GM23338 (cell line): Measurements from ENCODE around the gene EPS8L3.

ENCODE experiments used
- CREB1 ChIP-seq: fragments of 250-450 bp; sonication (Bioruptor Pico); IDR thresholded peaks from 2 replicates; pipeline ENCODE4 v1.5.0; 2020; ENCODE audit warnings: low read depth, mild to moderate bottlenecking, moderate library complexity
- CTCF ChIP-seq, 2 experiments: fragments of 200-600 bp in 1 of 2; sonication (generic) in 1 of 2; conservative IDR thresholded peaks; 2 replicates each; pipeline versions ENCODE4 v1.5.1 to v1.6.1; 2016 to 2017; ENCODE audit warnings: antibody characterized with exemption in 2 of 2, low read depth in 2 of 2, mild to moderate bottlenecking in 2 of 2, moderate library complexity in 1 of 2
- ETS1 ChIP-seq: IDR thresholded peaks from 2 replicates; pipeline ENCODE4 v1.6.1; 2016; ENCODE audit warnings: antibody characterized with exemption
- EZH2 ChIP-seq: fragments of 200-600 bp; sonication (generic); IDR thresholded peaks from one replicate; pipeline ENCODE4 v1.8.0; 2017; ENCODE audit warnings: antibody characterized with exemption, mild to moderate bottlenecking, low read depth; ENCODE audit not compliant: unreplicated experiment
- EZH2phosphoT487 ChIP-seq: fragments of 200-600 bp; sonication (generic); IDR thresholded peaks from one replicate; pipeline ENCODE4 v1.8.1; 2018; ENCODE audit warnings: antibody characterized with exemption; ENCODE audit not compliant: unreplicated experiment
- JUNB ChIP-seq: IDR thresholded peaks from one replicate; pipeline ENCODE4 v1.6.1; 2016; ENCODE audit warnings: antibody characterized with exemption; ENCODE audit not compliant: unreplicated experiment
- POLR2AphosphoS5 ChIP-seq: IDR thresholded peaks from 2 replicates; pipeline ENCODE4 v1.6.1; 2016; ENCODE audit warnings: antibody characterized with exemption, low read depth
- REST ChIP-seq: IDR thresholded peaks from one replicate; pipeline ENCODE4 v1.6.1; 2018; ENCODE audit warnings: antibody characterized with exemption; ENCODE audit not compliant: unreplicated experiment
- STAT1 ChIP-seq: IDR thresholded peaks from one replicate; pipeline ENCODE4 v1.6.1; 2016; ENCODE audit warnings: antibody characterized with exemption; ENCODE audit not compliant: unreplicated experiment
- ZNF114 ChIP-seq: fragments of 250-450 bp; sonication (Bioruptor Pico); IDR thresholded peaks from 2 replicates; pipeline ENCODE4 v1.5.0; 2020; ENCODE audit warnings: mild to moderate bottlenecking, moderate library complexity
- ZNF331 ChIP-seq: fragments of 250-450 bp; sonication (Bioruptor Pico); IDR thresholded peaks from 2 replicates; pipeline ENCODE4 v1.5.0; 2020; ENCODE audit warnings: low read depth, mild to moderate bottlenecking, moderate library complexity

GRCh38 chr1:109765483-109765815, 1.7 kb upstream of the EPS8L3 start:
- no peak for TF ChIP-seq CTCF (conservative IDR thresholded peaks at IDR 0.05; ENCODE audit: low read depth in 2 of 2)
- no peak for TF ChIP-seq ETS1
- no peak for TF ChIP-seq REST
- TF ChIP-seq EZH2phosphoT487 = no peak
- TF ChIP-seq EZH2 = no peak
- no peak for TF ChIP-seq CREB1 (CRISPR knock-in tag)
- TF ChIP-seq POLR2AphosphoS5 = no peak
- TF ChIP-seq ZNF331 (CRISPR knock-in tag) = no peak
- TF ChIP-seq ZNF114 (CRISPR knock-in tag) = no peak
- no peak for TF ChIP-seq JUNB
- TF ChIP-seq STAT1 = no peak
